Stimulated activated CD8-positive, alpha-beta memory T cell treated with anti-CD3 and anti-CD28 coated beads, Interleukin-4, amount 100 ng/mL, for 24 hours (primary cell): Measurements from ENCODE around the gene LYPD5.

Source experiments
- DNase-seq: peaks from one replicate; pipeline ENCODE4 v3.0.0-alpha.2; 2020; ENCODE audit warnings: low read depth

Gene LYPD5

GRCh38 chr19:43751466-43752220 is 50.6 kb downstream of the LYPD5 start:
- no peak for DNase-seq

- no peak for DNase-seq
These were observed 52.3 kb downstream of the LYPD5 start for GRCh38 chr19:43749898-43750297.

- no peak for DNase-seq
These were observed 53.1 kb downstream of the LYPD5 start for GRCh38 chr19:43749152-43749551.

- no peak for DNase-seq
These were observed 53.6 kb downstream of the LYPD5 start for GRCh38 chr19:43748685-43749084.

- no peak for DNase-seq
These were observed 54.0 kb downstream of the LYPD5 start for GRCh38 chr19:43748205-43748594.

GRCh38 chr19:43747557-43748204 is 54.6 kb downstream of the LYPD5 start:
- no peak for DNase-seq
